ENCODE results near the gene PRR11.
"Not testable (repeated sequence)": the region's sequence is repeated elsewhere in the genome, so short reads cannot be mapped to it uniquely, and the experiment has no call there.

Gene PRR11

GRCh38 chr17:59220328-59221158, 65.0 kb downstream of the PRR11 start, which contains the start of gene GDPD1:
Gene GDPD1, plus strand, starts transcription at chr17:59220511. Its CDS starts 99 bp downstream, at chr17:59220610.
- DNase-seq: peak; percentile 91

GRCh38 chr17:59221159-59221847, 65.8 kb downstream of the PRR11 start:
- no peak for DNase-seq

GRCh38 chr17:59223813-59224212, 68.3 kb downstream of the PRR11 start:
- no peak for DNase-seq

DNA sequence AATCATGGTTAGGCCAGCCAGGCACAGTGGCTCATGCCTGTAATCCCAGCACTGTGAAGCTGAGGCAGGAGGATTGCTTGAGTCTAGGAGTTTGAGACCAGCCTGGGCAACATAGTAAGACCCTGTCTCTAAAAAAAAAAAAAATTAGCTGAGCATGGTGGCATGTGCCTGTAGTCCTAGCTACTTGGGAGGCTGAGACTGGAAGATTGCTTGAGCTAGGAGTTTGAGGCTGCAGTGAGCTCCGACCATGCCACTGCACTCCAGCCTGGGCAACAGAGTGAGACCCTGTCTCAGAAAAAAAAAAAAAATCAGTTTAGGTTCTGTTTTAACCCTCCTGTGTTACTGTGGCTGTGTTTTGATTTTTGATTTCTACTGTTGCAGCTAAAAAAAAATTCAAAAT, 73.0 kb downstream of the PRR11 start:
- not testable (repeated sequence) for DNase-seq

DNA sequence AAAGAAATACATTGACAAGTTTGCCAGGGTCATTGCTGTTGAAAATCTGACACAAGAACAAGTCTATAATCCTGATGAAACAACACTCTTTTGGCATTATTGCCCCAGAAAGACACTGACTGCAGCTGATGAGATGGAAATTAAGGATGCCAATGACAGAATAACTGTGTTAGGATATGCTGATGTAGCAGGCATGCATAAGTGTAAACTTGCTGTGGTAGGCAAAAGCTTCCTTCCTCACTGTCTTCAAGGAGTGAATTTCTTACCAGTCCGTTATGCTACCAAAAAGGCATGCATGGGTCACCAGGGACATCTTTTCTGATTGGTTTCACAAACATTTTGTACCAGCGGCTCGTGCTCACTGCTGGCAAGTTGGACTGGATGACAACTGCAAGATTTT, 75.2 kb downstream of the PRR11 start:
- DNase-seq: no peak

- DNase-seq: no peak
Measured at GRCh38 chr17:59234631-59235030, 79.1 kb downstream of the PRR11 start.

GRCh38 chr17:59238906-59239305, 83.4 kb downstream of the PRR11 start:
- DNase-seq: no peak

DNA sequence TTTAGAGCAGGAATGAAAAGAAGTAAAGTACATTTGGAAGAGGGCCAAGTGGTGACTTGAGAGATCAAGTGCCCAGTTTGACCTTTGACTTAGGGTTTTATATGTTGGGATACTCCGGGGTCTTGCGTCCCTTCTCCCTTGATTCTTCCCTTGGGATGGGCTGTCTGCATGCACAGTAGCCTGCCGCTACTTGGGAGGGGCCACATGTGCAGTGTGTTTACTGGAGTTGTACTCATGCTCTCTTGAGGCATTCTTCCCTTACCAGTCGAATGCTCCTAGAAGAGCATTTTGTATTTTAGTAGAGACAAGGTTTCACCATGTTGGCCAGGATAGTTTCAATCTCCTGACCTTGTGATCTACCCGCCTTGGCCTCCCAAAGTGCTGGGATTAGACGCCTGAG, 88.5 kb downstream of the PRR11 start:
- DNase-seq: no peak

All from NCI-H2081 treated with DMSO at 0.1 percent for 48 hours (cell line).